NCI-H82 (cell line): ENCODE measurements around the gene LRRC7.

ENCODE experiments used
- DNase-seq: peaks from one replicate; lab custom pipeline; 2025; lab: John Stamatoyannopoulos, UW

The LRRC7 gene

GRCh38 chr1:69567652-69568420 is at the start of gene LRRC7:
Gene LRRC7, plus strand, starts transcription at chr1:69567922. Its CDS starts 718 bp downstream, at chr1:69568640.
- DNase-seq: peak; percentile 64

GRCh38 chr1:69519006-69519405 is 48.7 kb upstream of the LRRC7 start:
- DNase-seq: no peak

- no peak for DNase-seq
These were observed 47.4 kb upstream of the LRRC7 start for GRCh38 chr1:69520326-69520725.

GRCh38 chr1:69523032-69523431 is 44.7 kb upstream of the LRRC7 start:
- DNase-seq: no peak

GRCh38 chr1:69523461-69523860 is 44.3 kb upstream of the LRRC7 start:
- DNase-seq: no peak

GRCh38 chr1:69524015-69524414 is 43.7 kb upstream of the LRRC7 start:
- no peak for DNase-seq

GRCh38 chr1:69527273-69527672 is 40.4 kb upstream of the LRRC7 start:
- peak; percentile 36 for DNase-seq

- DNase-seq: no peak
These were observed 39.3 kb upstream of the LRRC7 start for GRCh38 chr1:69528376-69528775.

- no peak for DNase-seq
These were observed 34.4 kb upstream of the LRRC7 start for GRCh38 chr1:69533343-69533742.

GRCh38 chr1:69534829-69535228 is 32.9 kb upstream of the LRRC7 start:
- no peak for DNase-seq

GRCh38 chr1:69535490-69535889 is 32.2 kb upstream of the LRRC7 start:
- no peak for DNase-seq

GRCh38 chr1:69540052-69540451 is 27.7 kb upstream of the LRRC7 start:
- no peak for DNase-seq

- DNase-seq: peak; percentile 90
These were observed 16.0 kb upstream of the LRRC7 start for GRCh38 chr1:69551476-69552324.

- no peak for DNase-seq
These were observed 14.0 kb upstream of the LRRC7 start for GRCh38 chr1:69553726-69554125.

GRCh38 chr1:69568421-69569174 is 876 bp downstream of the LRRC7 start:
- peak; percentile 42 for DNase-seq

- peak; percentile 38 for DNase-seq
These were observed 1.4 kb downstream of the LRRC7 start for GRCh38 chr1:69569175-69569541.

- DNase-seq: peak; percentile 38
These were observed 2.0 kb downstream of the LRRC7 start for GRCh38 chr1:69569576-69570328.

- peak; percentile 11 for DNase-seq
These were observed 2.6 kb downstream of the LRRC7 start for GRCh38 chr1:69570356-69570755.

GRCh38 chr1:69572921-69573320 is 5.2 kb downstream of the LRRC7 start:
- DNase-seq: no peak

GRCh38 chr1:69573911-69574310 is 6.2 kb downstream of the LRRC7 start:
- DNase-seq: no peak

GRCh38 chr1:69585666-69586065 is 17.9 kb downstream of the LRRC7 start:
- DNase-seq: no peak

GRCh38 chr1:69587391-69587790 is 19.7 kb downstream of the LRRC7 start:
- DNase-seq: no peak
